T-helper 2 cell treated with Interferon-gamma antibody and Interleukin-4, amounts not matched to agents 100 ng/mL and 5 ng/mL, for 36 hours (primary cell): ENCODE results near the gene GLUL. TPM values are rescaled to one million over a fixed set of nuclear protein-coding genes. Genes with fewer than 3 reads are reported as not detected.

Experiments
- intact Hi-C: fragments of 100-400 bp; cut with micrococcal nuclease; formaldehyde crosslinking; loops from one replicate; pipeline ENCODE4 v1.15.1; 2023
- total RNA-seq: library from RNA; stranded (reverse); gene quantifications from 2 replicates; pipeline ENCODE4 v1.2.3, GENCODE V29; 2022

GLUL gene
- total RNA-seq, 1 donor from 2014 or later: 147 TPM

GRCh38 chr1:182332261-182333060 is 59.1 kb downstream of the GLUL start:
- intact Hi-C loops: no loop called here

Other genes with a start within 250 kb of the GLUL start
- not detected in 2 replicates for gene TEDDM1, start 8.9 kb upstream of the GLUL start, total RNA-seq
- gene RGSL1, start 58.4 kb upstream of the GLUL start, total RNA-seq: not detected in 2 replicates
- 4.6 and 5.1 TPM in 2 replicates for gene RNASEL, start 197.5 kb upstream of the GLUL start, total RNA-seq
- 10.2 and 10.7 TPM in 2 replicates for gene RGS16, start 212.6 kb upstream of the GLUL start, total RNA-seq